8988T (cell line): ENCODE data around the gene HBA1.
"Not testable (repeated sequence)": the region's sequence is repeated elsewhere in the genome, so short reads cannot be mapped to it uniquely, and the experiment has no call there.

Source experiments
- DNase-seq: peaks from one replicate; pipeline ENCODE4 v3.0.0; 2011

The HBA1 gene

DNA sequence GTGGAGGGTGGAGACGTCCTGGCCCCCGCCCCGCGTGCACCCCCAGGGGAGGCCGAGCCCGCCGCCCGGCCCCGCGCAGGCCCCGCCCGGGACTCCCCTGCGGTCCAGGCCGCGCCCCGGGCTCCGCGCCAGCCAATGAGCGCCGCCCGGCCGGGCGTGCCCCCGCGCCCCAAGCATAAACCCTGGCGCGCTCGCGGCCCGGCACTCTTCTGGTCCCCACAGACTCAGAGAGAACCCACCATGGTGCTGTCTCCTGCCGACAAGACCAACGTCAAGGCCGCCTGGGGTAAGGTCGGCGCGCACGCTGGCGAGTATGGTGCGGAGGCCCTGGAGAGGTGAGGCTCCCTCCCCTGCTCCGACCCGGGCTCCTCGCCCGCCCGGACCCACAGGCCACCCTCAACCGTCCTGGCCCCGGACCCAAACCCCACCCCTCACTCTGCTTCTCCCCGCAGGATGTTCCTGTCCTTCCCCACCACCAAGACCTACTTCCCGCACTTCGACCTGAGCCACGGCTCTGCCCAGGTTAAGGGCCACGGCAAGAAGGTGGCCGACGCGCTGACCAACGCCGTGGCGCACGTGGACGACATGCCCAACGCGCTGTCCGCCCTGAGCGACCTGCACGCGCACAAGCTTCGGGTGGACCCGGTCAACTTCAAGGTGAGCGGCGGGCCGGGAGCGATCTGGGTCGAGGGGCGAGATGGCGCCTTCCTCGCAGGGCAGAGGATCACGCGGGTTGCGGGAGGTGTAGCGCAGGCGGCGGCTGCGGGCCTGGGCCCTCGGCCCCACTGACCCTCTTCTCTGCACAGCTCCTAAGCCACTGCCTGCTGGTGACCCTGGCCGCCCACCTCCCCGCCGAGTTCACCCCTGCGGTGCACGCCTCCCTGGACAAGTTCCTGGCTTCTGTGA is at the start of gene HBA1:
Gene HBA1, plus strand, starts transcription at position 204 of the 906 bp plus-strand sequence. Its CDS starts 37 bp downstream, at position 241.
- not testable (repeated sequence) for DNase-seq

DNA sequence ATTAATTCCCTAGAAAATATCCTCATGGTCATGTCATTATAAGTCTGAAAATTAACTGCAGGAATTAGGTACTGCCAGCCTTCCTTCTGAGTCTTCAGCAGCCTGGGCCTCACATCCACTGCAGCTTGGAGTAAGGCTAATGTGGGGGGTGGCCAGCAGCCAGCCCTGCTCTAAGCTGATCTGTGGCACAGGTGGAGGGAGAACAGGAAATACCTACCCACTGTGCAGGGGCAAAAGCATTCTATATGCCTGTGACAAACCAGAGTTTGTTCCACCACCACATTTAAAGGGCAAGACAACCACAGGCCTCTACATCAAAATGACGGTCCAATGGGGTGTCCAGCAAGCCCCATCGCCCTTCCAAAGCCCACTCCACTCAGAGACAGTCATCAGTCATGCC is 47.4 kb upstream of the HBA1 start:
- DNase-seq: no peak

DNA sequence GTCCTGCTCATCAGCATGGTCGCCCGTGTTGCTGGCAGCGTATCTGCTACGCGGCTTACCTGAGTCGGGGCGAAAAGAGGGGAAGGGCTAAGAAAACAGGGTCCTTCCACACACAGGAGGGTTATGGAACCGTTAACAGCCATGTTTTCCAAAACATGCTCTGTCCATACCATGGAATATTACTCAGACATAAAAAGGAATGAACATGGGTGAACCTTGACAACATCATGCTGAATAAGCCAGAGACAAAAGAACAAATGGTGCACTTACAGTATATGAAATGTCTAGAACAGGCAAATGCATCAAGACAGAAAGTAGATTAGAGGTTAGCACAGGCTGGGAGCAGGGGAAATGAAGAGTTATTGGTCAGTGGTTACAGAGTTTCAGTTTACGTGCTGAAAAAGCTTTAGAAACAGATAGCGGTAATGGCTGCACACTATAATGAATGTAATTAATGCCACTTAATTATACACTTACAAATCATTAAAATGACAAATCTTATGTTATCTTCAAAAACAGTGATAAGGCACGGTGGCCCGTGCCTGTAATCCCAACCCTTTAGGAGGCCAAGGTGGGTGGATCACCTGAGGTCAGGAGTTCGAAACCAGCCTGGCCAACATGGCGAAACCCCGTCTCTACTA is 45.8 kb upstream of the HBA1 start:
- no peak for DNase-seq

- no peak for DNase-seq
Observed at GRCh38 chr16:132120-132519, 44.4 kb upstream of the HBA1 start.

DNA sequence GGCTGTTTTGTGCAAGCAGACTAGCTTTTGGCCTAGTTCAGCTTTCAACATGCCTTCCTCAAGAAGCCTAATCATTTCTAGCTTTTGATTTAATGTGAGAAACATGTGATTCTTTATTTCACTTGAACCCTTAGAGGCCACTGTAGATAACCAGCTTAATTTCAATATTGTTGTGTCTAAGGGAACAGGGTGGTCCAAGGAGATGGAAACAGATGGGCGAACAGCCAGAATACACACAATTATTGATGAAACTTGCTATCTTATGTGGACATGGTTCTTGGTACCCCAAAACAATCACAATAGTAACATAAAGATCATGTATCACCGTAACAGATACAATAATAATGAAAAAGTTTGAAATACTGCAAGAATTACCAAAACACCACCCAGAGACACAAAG is 42.8 kb upstream of the HBA1 start:
- DNase-seq: no peak

- no peak for DNase-seq
Observed at GRCh38 chr16:138049-138417, 38.4 kb upstream of the HBA1 start.

DNA sequence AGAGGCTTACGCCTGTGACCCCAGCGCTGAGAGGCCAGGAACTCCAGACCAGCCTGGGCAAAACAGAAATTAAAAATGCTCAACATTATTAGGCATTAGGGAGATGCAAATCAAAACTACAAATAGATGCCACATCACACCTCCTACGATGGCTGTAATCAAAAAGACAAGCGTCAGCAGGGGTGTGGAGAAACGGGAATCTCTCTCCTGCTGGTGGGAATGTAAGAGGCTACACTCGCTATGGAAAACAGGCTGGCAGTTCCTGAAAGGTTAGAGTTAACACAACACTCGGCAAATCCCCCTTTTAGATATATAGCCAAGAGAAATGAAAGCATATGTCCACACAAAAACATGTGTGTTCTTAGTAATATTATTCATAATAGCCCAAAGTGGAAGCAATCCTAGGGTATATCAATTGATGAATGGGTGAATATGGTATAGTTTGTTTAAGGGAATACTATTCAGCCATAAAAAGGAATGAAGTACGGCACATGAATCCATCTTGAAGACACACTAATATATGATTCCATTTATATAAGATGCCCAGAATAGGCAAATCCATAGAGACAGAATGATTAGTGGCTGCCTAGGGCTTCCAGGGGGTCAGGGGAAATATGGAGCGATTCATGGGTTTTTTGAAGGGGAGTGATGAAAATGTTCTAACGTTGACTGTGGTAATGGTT is 36.2 kb upstream of the HBA1 start:
- DNase-seq: no peak

DNA sequence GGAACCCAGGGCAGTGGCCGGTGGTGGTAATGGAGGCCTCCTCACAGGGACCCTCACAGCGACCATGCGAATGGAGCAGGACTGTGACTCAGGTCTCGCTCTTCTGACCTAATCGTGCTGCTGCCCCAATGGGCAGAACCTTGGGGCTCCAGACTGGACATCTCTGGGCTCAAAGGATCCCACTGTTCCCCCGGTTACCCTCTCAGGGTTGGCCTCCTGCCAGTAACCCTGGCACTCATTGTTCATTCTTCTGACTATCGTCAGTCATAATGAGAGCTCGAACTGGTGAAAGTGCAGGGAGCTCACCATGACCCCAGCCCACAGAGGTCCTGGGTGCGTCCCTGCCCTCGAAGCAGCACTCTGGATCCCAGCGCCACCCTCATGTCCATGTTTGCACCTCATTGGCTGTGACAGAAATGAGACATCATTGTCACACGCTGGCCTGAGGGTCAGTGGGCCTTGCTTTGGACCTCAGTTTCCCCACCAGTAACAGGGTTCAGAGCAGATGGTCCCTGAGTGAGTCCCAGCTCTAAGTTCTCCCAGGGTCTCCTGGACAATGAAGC is 34.0 kb upstream of the HBA1 start:
- DNase-seq: no peak

- DNase-seq: no peak
Observed at GRCh38 chr16:143047-143446, 33.4 kb upstream of the HBA1 start.

DNA sequence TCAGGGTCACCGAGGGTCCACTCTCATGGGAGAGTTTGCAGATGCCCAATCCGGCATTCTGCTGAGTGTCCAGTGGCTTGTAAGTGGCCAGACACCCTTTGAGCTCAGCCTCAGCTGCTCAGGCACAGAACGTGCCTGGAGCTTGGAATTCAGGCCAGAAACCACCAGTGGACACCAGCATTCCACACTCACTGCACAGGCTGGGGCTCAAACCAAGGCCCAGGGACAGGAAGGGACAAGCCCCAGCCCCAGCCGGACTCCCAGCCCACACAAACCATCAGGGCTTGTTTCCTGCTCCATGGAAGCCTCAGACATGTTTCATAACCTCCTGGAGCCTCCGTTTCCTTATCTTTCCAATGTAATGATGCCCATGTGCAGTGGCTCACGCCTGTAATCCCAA is 33.0 kb upstream of the HBA1 start:
- DNase-seq: no peak

DNA sequence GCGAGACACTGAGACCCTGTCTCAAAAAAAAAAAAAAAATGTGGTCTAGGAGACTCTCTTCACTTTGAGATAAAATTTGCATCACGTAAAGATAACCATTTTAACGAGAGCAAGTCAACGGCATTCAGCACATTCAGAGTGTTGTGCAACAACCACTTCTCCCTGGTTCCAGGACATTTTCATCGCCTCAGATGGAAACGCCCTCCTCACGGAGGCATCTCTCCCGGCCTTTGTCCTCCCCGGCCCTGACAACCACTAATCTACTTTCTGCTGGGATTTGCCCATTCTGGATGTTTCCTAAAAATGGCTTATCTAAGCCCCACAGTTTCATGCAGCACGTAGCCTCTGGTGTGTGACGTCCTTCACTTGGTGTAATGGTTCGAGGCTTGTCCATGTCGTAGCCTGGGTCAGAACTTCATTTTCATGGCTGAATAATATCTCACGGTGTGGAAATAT is 31.7 kb upstream of the HBA1 start:
- no peak for DNase-seq

DNA sequence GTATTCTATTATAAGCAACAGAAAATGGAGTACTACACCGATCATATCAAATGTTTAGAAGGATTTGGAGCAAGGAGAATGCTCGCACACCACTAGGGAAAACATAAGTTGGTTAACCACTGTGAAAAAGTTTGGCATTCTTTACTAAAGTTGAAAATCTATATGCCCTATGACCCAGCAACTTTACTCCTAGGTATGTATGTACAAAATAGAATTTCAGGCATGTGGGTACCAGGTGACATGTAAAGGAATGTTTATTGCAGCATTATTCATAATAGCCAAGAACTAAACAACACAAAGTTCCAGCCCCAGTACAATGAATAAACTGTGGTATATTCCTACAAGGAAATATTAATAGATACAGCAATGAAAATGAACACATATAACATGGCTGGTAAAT is 29.8 kb upstream of the HBA1 start:
- DNase-seq: no peak

DNA sequence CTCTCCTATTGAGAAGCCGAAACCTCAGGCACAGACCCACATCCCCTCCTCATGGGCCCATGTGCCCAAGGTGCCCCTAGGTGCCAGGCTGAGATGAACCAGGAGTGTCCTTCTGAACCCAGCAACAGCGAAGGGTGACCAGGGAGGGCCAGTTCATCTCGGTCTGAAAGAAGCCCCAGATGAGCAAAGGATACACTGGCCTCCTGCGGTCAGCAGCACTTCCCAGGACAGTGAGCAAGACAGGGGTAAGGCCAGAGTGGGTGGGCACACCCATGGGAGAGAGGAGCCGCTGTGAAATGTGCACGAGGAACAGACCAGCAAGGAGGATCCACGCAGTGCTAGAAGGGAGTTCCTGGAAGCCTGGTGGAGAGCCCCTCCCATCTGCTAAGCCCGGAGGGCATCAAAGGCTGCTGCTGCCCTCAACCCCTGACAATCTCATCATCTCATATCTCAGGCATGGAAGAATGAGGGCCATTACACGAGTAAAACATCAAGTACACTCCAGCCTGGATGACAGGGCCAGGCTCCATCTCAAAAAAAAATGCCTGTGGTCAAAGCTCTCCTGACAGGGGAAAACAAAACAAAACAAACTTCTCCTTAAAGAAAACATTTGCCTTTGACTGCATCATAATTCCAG is 27.3 kb upstream of the HBA1 start:
- no peak for DNase-seq

- DNase-seq: no peak
Observed at GRCh38 chr16:152141-153128, 24.0 kb upstream of the HBA1 start, which contains the start of gene HBZ. HBZ (plus strand) TSS chr16:152644; CDS start chr16:152910, 266 bp downstream.

DNA sequence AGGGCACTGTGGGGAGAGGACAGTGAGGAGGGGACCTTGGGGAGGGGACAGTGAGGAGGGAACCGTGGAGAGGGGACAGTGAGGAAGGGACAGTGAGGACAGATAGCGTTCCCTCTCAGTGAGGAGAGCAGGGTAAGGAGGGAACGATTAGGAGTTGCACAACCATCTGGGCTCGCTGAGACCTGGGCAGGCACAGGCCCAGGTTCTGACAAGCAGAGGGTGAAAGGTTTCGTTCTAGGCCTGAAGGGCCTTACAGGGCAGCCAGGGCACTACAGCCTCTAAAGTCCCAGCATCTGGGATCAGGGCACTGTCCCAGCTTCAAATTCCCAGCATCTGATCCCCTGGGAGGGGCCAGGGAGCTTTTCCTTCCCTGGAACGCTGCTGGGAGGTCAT is 23.4 kb upstream of the HBA1 start:
- DNase-seq: not testable (repeated sequence)

- DNase-seq: not testable (repeated sequence)
Observed at GRCh38 chr16:153550-154216, 22.8 kb upstream of the HBA1 start.

DNA sequence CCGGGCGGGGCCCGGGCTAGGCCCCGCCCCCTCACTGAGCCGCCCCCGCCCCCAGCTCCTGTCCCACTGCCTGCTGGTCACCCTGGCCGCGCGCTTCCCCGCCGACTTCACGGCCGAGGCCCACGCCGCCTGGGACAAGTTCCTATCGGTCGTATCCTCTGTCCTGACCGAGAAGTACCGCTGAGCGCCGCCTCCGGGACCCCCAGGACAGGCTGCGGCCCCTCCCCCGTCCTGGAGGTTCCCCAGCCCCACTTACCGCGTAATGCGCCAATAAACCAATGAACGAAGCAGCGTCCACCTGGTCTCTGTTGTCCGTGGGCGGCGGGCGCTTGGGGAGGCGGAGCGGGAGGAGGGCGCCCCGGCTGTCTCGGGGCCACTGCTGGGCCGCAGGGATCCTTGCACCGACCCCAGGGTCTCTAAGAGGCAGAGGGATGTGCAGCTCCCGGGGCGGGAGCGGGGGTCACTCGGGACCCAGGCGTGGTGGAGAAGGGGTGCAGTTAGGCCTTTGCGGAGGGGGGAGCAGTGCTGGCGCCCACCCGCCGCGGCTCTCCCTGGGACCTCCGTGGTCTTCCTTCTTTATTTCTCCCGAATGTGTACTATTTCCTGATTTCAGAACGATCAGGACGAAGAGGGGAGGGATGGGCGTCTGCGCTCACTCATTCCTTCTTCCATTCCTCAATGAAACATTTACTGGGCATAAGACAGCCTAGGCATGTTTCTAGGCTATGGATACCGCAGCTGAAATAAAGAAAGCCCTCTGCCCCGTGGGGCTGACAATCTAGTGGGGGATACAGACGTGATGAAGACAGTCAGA is 22.1 kb upstream of the HBA1 start:
- DNase-seq: no peak

- no peak for DNase-seq
Observed at GRCh38 chr16:155031-155398, 21.5 kb upstream of the HBA1 start.

GRCh38 chr16:159136-159849 is 17.2 kb upstream of the HBA1 start:
- DNase-seq: no peak
